ENCODE results near the gene SEC11A. TPM values are rescaled to one million over a fixed set of nuclear protein-coding genes. Genes with fewer than 3 reads are reported as not detected.

The SEC11A gene
- total RNA-seq, result 69.8 and 78.0 TPM in 2 replicates
- total RNA-seq (2013), result 98.4 TPM
- 23.1 and 43.6 TPM in 2 replicates for polyA plus RNA-seq
- polyA minus RNA-seq, result 23.6 and 34.1 TPM in 2 replicates

- Mint-ChIP-seq H3K4me3 (peak within 1 kb of the TSS; percentile 93), H3K27me3 (no peaks in the 10 kb centered on the region), H3K4me1 (peaks cover 45% of the 10 kb centered on the region), H3K27ac (peak within 1 kb of the TSS; percentile 94), H3K9me3 (ENCODE audit: insufficient read depth) (no peaks in the 10 kb centered on the region)
- peak; percentile 96 for ATAC-seq (ENCODE audit: low read depth)
- H3K9me3 ChIP-seq (ENCODE audit: control extremely low read depth in 1 of 3, control insufficient read depth in 2 of 3, insufficient read depth in 1 of 3, low read length in 2 of 3), result no peaks in the 10 kb centered on the region
- intact Hi-C loops (cut with micrococcal nuclease), result loop anchor here (1.0 to 5.0 kb wide), 7 partner anchors 19 to 266 kb away; partner anchors contain the start of genes NMB, PDE8A, WDR73 and ZNF592
- peak; percentile 96 for DNase-seq
- H2AFZ ChIP-seq (ENCODE audit: insufficient read depth, low read depth, low read length, poor library complexity, severe bottlenecking), result peak within 1 kb of the TSS; percentile 94
- H3K4me2 ChIP-seq (replicated peaks; ENCODE audit: low read depth, low read length, poor library complexity, severe bottlenecking), result peak within 1 kb of the TSS; percentile 89
- peaks cover 27 to 39% of the 10 kb centered on the region in 2 donors for H3K4me1 ChIP-seq (ENCODE audit: control insufficient read depth in 2 of 2, insufficient read depth in 2 of 2, low read length in 2 of 2)
- WGBS (ENCODE audit: insufficient coverage), result 0% methylated on average over 42 of the region's 57 CpGs
- peaks cover 61% of the 10 kb centered on the region for H3K79me2 ChIP-seq (ENCODE audit: control insufficient read depth, insufficient read depth, low read length)
- no peaks in the 10 kb centered on the region for H3K27me3 ChIP-seq (replicated peaks in 1 of 4; ENCODE audit: control extremely low read depth in 1 of 4, control insufficient read depth in 3 of 4, insufficient read depth in 4 of 4, low read length in 3 of 4)
- H3K9ac ChIP-seq (ENCODE audit: low read length), result peak within 1 kb of the TSS; percentile 95
- peak within 1 kb of the TSS; percentile 82 to 92 for H3K27ac ChIP-seq (ENCODE audit: low read length in 2 of 2)
- ChIA-PET CTCF (interaction anchor here (0.6 to 3.9 kb wide), 12 partner anchors 9 to 272 kb away, joined by 3 to 33 read pairs (median 4); partner anchors contain the start of genes NMB, WDR73 and ZNF592), POLR2A (interaction anchor here (0.6 to 3.7 kb wide), 15 partner anchors 9 to 90 kb away, joined by 3 to 49 read pairs (median 4); partner anchors contain the start of genes WDR73 and ZNF592)
- peaks cover 0 to 6% of the 10 kb centered on the region in 2 experiments for H3K36me3 ChIP-seq (replicated peaks in 1 of 2; ENCODE audit: control extremely low read depth in 1 of 2, control insufficient read depth in 1 of 2, extremely low read depth in 1 of 2, insufficient read depth in 2 of 2, low read length in 1 of 2)
- H4K20me1 ChIP-seq (ENCODE audit: control insufficient read depth, insufficient read depth, low read length, poor library complexity, severe bottlenecking), result peaks cover 33% of the 10 kb centered on the region
- H3K4me3 ChIP-seq (ENCODE audit: control extremely low read depth in 1 of 5, extremely low read depth in 1 of 5, insufficient read depth in 1 of 5, low read depth in 2 of 5, low read length in 4 of 5), result peak within 1 kb of the TSS; percentile 70 to 99 (median 87)
- no peak for TF ChIP-seq EZH2 (IDR thresholded peaks at IDR 0.05; ENCODE audit: borderline replicate concordance, insufficient read depth, low read depth, low read length, poor library complexity, severe bottlenecking)
- no peak for TF ChIP-seq CTCF (IDR thresholded peaks at IDR 0.05)
Observed at GRCh38 chr15:84716036-84716732, at the start of gene SEC11A. TSS of gene SEC11A (minus strand) at chr15:84716139. CDS start at chr15:84716075, 64 bp downstream.

- no peaks in the 10 kb centered on the region for H3K9me3 Mint-ChIP-seq (ENCODE audit: insufficient read depth)
- Histone ChIP-seq H3K4me2 (replicated peaks; ENCODE audit: low read depth, low read length, poor library complexity, severe bottlenecking) (no peak overlapping the region), H3K27ac (ENCODE audit: low read length in 2 of 2) (no peak overlapping the region), H2AFZ (ENCODE audit: insufficient read depth, low read depth, low read length, poor library complexity, severe bottlenecking) (no peak overlapping the region), H3K4me3 (ENCODE audit: control extremely low read depth in 1 of 5, extremely low read depth in 1 of 5, insufficient read depth in 1 of 5, low read depth in 2 of 5, low read length in 4 of 5) (no peak overlapping the region), H3K79me2 (ENCODE audit: control insufficient read depth, insufficient read depth, low read length) (peaks cover 100% of the 10 kb centered on the region), H3K4me1 (ENCODE audit: control insufficient read depth in 2 of 2, insufficient read depth in 2 of 2, low read length in 2 of 2) (peaks cover 26 to 29% of the 10 kb centered on the region in 2 donors), H3K9me3 (ENCODE audit: control extremely low read depth in 1 of 3, control insufficient read depth in 2 of 3, insufficient read depth in 1 of 3, low read length in 2 of 3) (no peaks in the 10 kb centered on the region), H3K27me3 (replicated peaks in 1 of 4; ENCODE audit: control extremely low read depth in 1 of 4, control insufficient read depth in 3 of 4, insufficient read depth in 4 of 4, low read length in 3 of 4) (no peaks in the 10 kb centered on the region), H4K20me1 (ENCODE audit: control insufficient read depth, insufficient read depth, low read length, poor library complexity, severe bottlenecking) (peaks cover 92% of the 10 kb centered on the region), H3K9ac (ENCODE audit: low read length) (no peak overlapping the region), H3K36me3 (replicated peaks in 1 of 2; ENCODE audit: control extremely low read depth in 1 of 2, control insufficient read depth in 1 of 2, extremely low read depth in 1 of 2, insufficient read depth in 2 of 2, low read length in 1 of 2) (peaks cover 5 to 47% of the 10 kb centered on the region in 2 experiments)
- no peak overlapping the region for H3K27ac Mint-ChIP-seq
- intact Hi-C loops (cut with micrococcal nuclease), result no loop called here
- POLR2A ChIA-PET, result no interaction called here
- no CpG with 5 or more reads among the region's 4 CpGs for WGBS (ENCODE audit: insufficient coverage)
- H3K4me3 Mint-ChIP-seq, result no peak overlapping the region
- CTCF ChIA-PET, result no interaction called here
- TF ChIP-seq CTCF (IDR thresholded peaks at IDR 0.05) (no peak), EZH2 (IDR thresholded peaks at IDR 0.05; ENCODE audit: borderline replicate concordance, insufficient read depth, low read depth, low read length, poor library complexity, severe bottlenecking) (no peak)
- DNase-seq (no peak), ATAC-seq (ENCODE audit: low read depth) (no peak)
- peaks cover 29% of the 10 kb centered on the region for H3K4me1 Mint-ChIP-seq
- H3K27me3 Mint-ChIP-seq, result no peaks in the 10 kb centered on the region
Observed at GRCh38 chr15:84765675-84766074, 49.7 kb upstream of the SEC11A start.
